Germinal center (tissue), 1 donor: ENCODE measurements around the gene PTPRR.

Source experiments
- DNase-seq: peaks from one replicate; pipeline ENCODE4 v3.0.0; 2012; ENCODE audit warnings: mixed read lengths, low spot score

The PTPRR gene, protein sequence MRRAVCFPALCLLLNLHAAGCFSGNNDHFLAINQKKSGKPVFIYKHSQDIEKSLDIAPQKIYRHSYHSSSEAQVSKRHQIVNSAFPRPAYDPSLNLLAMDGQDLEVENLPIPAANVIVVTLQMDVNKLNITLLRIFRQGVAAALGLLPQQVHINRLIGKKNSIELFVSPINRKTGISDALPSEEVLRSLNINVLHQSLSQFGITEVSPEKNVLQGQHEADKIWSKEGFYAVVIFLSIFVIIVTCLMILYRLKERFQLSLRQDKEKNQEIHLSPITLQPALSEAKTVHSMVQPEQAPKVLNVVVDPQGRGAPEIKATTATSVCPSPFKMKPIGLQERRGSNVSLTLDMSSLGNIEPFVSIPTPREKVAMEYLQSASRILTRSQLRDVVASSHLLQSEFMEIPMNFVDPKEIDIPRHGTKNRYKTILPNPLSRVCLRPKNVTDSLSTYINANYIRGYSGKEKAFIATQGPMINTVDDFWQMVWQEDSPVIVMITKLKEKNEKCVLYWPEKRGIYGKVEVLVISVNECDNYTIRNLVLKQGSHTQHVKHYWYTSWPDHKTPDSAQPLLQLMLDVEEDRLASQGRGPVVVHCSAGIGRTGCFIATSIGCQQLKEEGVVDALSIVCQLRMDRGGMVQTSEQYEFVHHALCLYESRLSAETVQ

GRCh38 chr12:70920251-70920851, at the start of gene PTPRR:
PTPRR (minus strand) TSS chr12:70920738; CDS start chr12:70920390, 348 bp downstream.
- DNase-seq, result no peak

GRCh38 chr12:70966996-70967790, 46.7 kb upstream of the PTPRR start:
- no peak for DNase-seq

- no peak for DNase-seq
These were observed 45.5 kb upstream of the PTPRR start for GRCh38 chr12:70966046-70966445.

DNA sequence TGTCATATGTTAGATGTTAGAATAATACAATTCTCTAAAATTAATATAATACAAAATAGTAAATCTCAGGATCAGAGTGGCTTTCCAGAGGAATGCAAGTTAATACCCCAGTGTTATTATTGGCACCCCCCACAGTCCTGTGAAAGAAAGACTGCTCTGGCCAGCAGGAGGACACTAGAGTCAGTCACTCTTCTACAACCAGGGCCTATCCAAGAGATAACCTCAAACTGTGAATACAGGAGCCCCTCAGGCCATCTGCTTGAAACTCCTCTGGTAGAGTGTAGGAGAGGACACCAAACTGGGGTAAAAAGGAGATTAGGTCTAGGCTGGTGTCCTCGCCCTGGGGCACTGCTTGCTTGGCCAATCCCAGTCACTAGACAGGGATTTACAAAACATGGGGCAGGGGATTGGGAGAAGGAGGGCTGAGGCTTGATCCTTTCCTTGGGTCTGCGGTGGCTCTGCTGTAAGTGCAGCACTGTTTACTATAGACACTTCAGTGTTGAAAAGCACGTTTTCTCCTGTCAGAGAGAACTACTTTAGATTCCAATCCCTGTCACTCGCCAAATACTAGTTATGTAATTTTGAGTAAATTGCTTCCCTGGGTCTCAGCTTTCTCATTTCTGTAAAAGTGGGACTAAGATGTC, 44.5 kb upstream of the PTPRR start:
- DNase-seq, result no peak

- no peak for DNase-seq
These were observed 42.6 kb upstream of the PTPRR start for GRCh38 chr12:70963081-70963660.

GRCh38 chr12:70962226-70962794, 41.8 kb upstream of the PTPRR start:
- DNase-seq, result no peak

GRCh38 chr12:70960484-70960883, 39.9 kb upstream of the PTPRR start:
- no peak for DNase-seq

DNA sequence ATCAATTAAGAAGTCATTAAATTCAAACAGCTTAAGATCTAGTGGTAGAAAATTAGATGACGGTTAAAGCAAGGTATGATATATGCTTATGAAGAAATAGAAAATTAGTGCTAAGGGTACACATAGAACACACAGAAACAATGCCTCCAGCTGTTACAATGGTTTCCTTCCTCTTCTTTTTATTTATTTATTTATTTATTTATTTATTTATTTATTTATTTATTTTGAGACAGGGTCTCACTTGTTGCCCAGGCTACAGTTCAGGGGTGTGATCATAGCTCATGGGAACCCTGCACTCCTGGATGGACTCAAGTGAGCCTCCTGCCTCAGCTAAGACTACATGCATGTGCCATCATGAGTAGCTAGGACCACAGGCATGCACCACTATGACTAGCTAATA, 34.9 kb upstream of the PTPRR start:
- no peak for DNase-seq

- no peak for DNase-seq
These were observed 29.9 kb upstream of the PTPRR start for GRCh38 chr12:70950451-70950850.

DNA sequence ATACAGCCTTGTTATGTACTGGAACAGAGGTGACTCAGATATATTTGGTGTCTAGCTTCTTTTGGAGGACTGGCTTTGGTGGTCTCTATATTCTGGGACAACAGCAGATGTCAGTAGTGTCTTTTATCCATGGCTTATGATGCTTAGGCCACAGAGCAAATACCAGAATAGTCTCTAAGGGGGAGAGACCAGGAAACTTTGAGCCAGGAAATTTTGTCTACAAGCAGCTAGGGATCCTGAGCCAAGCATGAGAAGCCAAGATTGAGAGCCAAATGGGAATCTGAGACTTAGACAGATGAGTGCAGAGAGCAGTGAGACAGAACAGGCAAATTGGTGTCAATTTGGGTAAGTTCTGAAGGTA, 28.4 kb upstream of the PTPRR start:
- no peak for DNase-seq

- DNase-seq, result no peak
These were observed 27.9 kb upstream of the PTPRR start for GRCh38 chr12:70948236-70948975.

- DNase-seq, result no peak
These were observed 15.8 kb upstream of the PTPRR start for GRCh38 chr12:70936203-70936813.

- DNase-seq, result no peak
These were observed 12.6 kb upstream of the PTPRR start for GRCh38 chr12:70933133-70933532.

DNA sequence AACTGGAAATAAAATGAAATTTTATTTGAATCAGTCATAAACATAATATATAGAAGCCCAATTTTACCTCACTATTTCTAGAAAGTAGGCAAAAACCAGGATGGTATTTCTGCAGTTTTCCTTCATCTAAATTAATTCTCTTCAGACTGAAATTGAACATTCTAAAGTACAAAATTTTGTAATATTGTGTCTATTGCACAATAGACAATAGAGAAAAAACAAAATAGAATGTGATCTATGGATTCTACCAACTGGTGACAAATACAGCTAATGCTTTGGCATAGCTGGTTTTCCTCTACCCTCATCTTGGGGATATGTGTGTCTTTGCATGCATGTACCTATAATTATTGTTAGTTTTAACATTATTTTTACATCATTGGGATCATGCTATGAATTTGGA, 8.5 kb upstream of the PTPRR start:
- DNase-seq, result no peak

DNA sequence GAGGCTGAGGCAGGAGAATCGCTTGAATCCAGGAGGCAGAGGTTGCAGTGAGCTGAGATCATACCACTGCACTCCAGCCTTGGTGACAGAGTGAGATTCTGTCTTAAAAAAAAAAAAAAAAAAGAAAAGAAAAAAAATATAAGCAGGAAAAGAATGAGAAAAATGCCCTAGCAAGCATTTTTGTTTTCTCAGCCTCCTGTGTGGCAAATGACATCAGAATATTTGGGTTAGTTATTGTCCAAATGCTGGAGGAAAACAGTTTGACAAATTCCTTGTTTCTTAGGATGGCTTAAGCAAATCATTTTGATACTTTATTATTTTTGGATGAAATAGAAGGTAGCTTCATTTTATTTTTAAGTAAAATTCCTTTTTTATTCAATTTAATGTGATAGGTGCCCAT, 7.5 kb upstream of the PTPRR start:
- DNase-seq, result no peak

GRCh38 chr12:70927356-70927755, 6.8 kb upstream of the PTPRR start:
- no peak for DNase-seq

DNA sequence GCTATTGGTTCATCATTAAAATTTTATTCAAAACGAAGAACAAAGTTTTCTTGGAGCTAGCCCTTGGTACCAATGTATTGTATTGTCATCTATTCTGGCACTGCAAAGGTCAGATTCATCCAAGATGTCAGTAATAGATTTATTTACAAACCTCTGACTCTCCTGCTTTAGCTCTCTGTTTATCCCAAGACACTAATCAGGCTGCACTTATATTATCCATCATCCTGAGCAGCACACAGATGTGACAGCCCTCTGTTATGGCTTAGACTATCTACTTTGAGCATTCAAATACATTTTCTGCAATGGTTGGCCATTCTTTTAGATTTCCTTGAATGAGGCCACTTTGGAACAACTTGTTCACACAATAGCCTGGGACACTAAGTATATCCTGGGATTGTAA, 5.0 kb upstream of the PTPRR start:
- DNase-seq, result no peak

DNA sequence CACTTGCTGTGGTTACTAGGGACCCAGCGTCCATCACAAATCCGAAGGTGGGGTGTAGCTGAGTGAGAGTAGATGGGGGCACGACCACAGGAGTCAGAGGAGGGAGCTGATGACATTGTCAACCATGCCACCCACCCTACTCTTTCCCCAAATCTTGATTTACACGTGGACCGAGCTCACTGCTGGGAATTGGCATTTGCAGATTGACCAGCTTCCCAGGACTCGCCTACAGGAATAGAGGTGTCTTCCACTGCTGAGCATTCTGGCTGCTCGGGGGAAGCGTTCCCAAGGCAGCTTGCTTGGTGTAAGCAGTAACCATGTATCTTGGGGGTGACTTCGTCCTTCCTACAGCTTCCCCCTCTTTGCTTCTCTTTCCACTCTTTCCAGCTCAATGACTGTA, 353 bp upstream of the PTPRR start:
- no peak for DNase-seq

GRCh38 chr12:70919597-70920035, 922 bp downstream of the PTPRR start:
- DNase-seq, result no peak

DNA sequence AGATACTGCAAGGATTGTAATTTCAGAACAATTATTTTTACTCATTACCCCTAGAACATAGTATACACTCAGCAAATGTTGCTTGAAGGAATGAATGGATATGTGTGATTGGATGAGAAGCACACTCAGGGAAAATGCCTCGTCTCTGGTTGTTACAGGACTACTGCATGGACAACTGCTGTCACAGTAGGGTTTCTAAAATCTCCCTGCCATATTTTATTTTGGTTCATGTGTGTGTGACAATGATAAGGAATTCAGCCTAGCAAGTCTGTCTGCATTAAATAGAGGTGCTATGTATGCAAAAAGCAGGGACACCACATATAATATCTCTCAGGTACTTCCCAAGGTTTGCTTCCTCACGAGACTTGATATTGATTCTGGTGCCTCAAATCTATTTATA, 1.4 kb downstream of the PTPRR start:
- DNase-seq, result no peak
